HAP-1 (cell line): ENCODE data around the gene LTB.

ENCODE experiments used
- DNase-seq, 2 experiments: peaks; one replicate each; pipeline ENCODE4 v3.0.0-alpha.2; 2016 to 2020; ENCODE audit warnings: low spot score in 2 of 2
- H3K27me3 ChIP-seq: fragments of 250-450 bp; sonication (Bioruptor Pico); 2 replicates; pipeline ENCODE4 v1.5.1; 2020; ENCODE audit warnings: low read depth, mild to moderate bottlenecking, moderate library complexity
- H3K36me3 ChIP-seq: fragments of 250-450 bp; sonication (Bioruptor Pico); replicated peaks from 2 replicates; pipeline ENCODE4 v1.5.1; 2020; ENCODE audit warnings: mild to moderate bottlenecking
- H3K4me1 ChIP-seq: fragments of 250-450 bp; sonication (Bioruptor Pico); 2 replicates; pipeline ENCODE4 v1.5.1; 2020; ENCODE audit warnings: mild to moderate bottlenecking
- H3K4me3 ChIP-seq: fragments of 250-450 bp; sonication (Bioruptor Pico); 2 replicates; pipeline ENCODE4 v1.5.1; 2020; ENCODE audit warnings: mild to moderate bottlenecking, moderate library complexity
- H3K9me3 ChIP-seq: fragments of 250-450 bp; sonication (Bioruptor Pico); 2 replicates; pipeline ENCODE4 v1.5.1; 2020; ENCODE audit warnings: mild to moderate bottlenecking, moderate library complexity
- in situ Hi-C: fragments of 300-500 bp; cut with MboI; formaldehyde crosslinking; loops from 3 replicates; pipeline ENCODE4 v1.14.3; 2020; ENCODE audit warnings: low sequenced_read_pairs, inconsistent platforms, mixed read lengths

Gene LTB

GRCh38 chr6:31576897-31577578 is 5.2 kb downstream of the LTB start:
- in situ Hi-C loops: no loop called here
- Histone ChIP-seq H3K27me3 (0 out of 2 replicates have a peak, but pooled peaks cover 3% of the 10 kb centered on the region), H3K36me3 (no peaks in the 10 kb centered on the region), H3K9me3 (no peaks in the 10 kb centered on the region), H3K4me3 (no peak overlapping the region), H3K4me1 (peaks cover 9% of the 10 kb centered on the region)
- DNase-seq: no peak

- in situ Hi-C loops: no loop called here
- H3K4me1 ChIP-seq: peaks cover under 1% of the 10 kb centered on the region; the same call in 1 of the 2 replicates
- no peaks in the 10 kb centered on the region for H3K9me3 ChIP-seq
- H3K4me3 ChIP-seq: no peak overlapping the region
- DNase-seq: no peak
- 0 out of 2 replicates have a peak, but pooled peaks cover 3% of the 10 kb centered on the region for H3K27me3 ChIP-seq
- H3K36me3 ChIP-seq: no peaks in the 10 kb centered on the region
Measured at GRCh38 chr6:31575952-31576685, 6.1 kb downstream of the LTB start.

DNA sequence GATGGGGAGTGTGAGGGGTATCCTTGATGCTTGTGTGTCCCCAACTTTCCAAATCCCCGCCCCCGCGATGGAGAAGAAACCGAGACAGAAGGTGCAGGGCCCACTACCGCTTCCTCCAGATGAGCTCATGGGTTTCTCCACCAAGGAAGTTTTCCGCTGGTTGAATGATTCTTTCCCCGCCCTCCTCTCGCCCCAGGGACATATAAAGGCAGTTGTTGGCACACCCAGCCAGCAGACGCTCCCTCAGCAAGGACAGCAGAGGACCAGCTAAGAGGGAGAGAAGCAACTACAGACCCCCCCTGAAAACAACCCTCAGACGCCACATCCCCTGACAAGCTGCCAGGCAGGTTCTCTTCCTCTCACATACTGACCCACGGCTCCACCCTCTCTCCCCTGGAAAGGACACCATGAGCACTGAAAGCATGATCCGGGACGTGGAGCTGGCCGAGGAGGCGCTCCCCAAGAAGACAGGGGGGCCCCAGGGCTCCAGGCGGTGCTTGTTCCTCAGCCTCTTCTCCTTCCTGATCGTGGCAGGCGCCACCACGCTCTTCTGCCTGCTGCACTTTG is 6.8 kb downstream of the LTB start, which contains the start of gene TNF:
TNF (plus strand) TSS at position 231 of the 567 bp plus-strand sequence; CDS start at position 408, 177 bp downstream.
- Histone ChIP-seq H3K4me1 (no peaks in the 10 kb centered on the region), H3K9me3 (no peaks in the 10 kb centered on the region), H3K27me3 (0 out of 2 replicates have a peak, but pooled peaks cover 3% of the 10 kb centered on the region), H3K4me3 (no peak within 1 kb of the TSS), H3K36me3 (no peaks in the 10 kb centered on the region)
- DNase-seq: no peak
- in situ Hi-C loops: no loop called here

GRCh38 chr6:31574106-31575061 is 7.8 kb downstream of the LTB start:
- Histone ChIP-seq H3K4me3 (no peak overlapping the region), H3K4me1 (no peaks in the 10 kb centered on the region), H3K36me3 (no peaks in the 10 kb centered on the region), H3K9me3 (no peaks in the 10 kb centered on the region), H3K27me3 (0 out of 2 replicates have a peak, but pooled peaks cover 3% of the 10 kb centered on the region)
- DNase-seq: no peak
- in situ Hi-C loops: no loop called here

- no peak for DNase-seq
- no peaks in the 10 kb centered on the region for H3K4me1 ChIP-seq
- no peaks in the 10 kb centered on the region for H3K9me3 ChIP-seq
- no peaks in the 10 kb centered on the region for H3K36me3 ChIP-seq
- no peak overlapping the region for H3K4me3 ChIP-seq
- H3K27me3 ChIP-seq: 0 out of 2 replicates have a peak, but pooled peaks cover 3% of the 10 kb centered on the region
- in situ Hi-C loops: no loop called here
Measured at GRCh38 chr6:31573239-31574105, 8.8 kb downstream of the LTB start.

- H3K36me3 ChIP-seq: no peaks in the 10 kb centered on the region
- 0 out of 2 replicates have a peak, but pooled peaks cover 3% of the 10 kb centered on the region for H3K27me3 ChIP-seq
- no peaks in the 10 kb centered on the region for H3K9me3 ChIP-seq
- in situ Hi-C loops: no loop called here
- DNase-seq: no peak
- no peaks in the 10 kb centered on the region for H3K4me1 ChIP-seq
- H3K4me3 ChIP-seq: no peak within 1 kb of the TSS
Measured at GRCh38 chr6:31572041-31572911, 9.9 kb downstream of the LTB start, which contains the start of gene LTA. TSS of gene LTA (plus strand) at chr6:31572289. CDS start at chr6:31572743, 454 bp downstream.

GRCh38 chr6:31569861-31570536 is 12.2 kb downstream of the LTB start:
- in situ Hi-C loops: no loop called here
- Histone ChIP-seq H3K4me3 (no peak overlapping the region), H3K4me1 (no peaks in the 10 kb centered on the region), H3K9me3 (no peaks in the 10 kb centered on the region), H3K27me3 (0 out of 2 replicates have a peak, but pooled peaks cover under 1% of the 10 kb centered on the region), H3K36me3 (no peaks in the 10 kb centered on the region)
- no peak for DNase-seq

GRCh38 chr6:31568537-31568961 is 13.7 kb downstream of the LTB start:
- no peaks in the 10 kb centered on the region for H3K36me3 ChIP-seq
- no peaks in the 10 kb centered on the region for H3K9me3 ChIP-seq
- H3K27me3 ChIP-seq: no peaks in the 10 kb centered on the region
- no peak overlapping the region for H3K4me3 ChIP-seq
- in situ Hi-C loops: no loop called here
- DNase-seq: no peak
- H3K4me1 ChIP-seq: no peaks in the 10 kb centered on the region

DNA sequence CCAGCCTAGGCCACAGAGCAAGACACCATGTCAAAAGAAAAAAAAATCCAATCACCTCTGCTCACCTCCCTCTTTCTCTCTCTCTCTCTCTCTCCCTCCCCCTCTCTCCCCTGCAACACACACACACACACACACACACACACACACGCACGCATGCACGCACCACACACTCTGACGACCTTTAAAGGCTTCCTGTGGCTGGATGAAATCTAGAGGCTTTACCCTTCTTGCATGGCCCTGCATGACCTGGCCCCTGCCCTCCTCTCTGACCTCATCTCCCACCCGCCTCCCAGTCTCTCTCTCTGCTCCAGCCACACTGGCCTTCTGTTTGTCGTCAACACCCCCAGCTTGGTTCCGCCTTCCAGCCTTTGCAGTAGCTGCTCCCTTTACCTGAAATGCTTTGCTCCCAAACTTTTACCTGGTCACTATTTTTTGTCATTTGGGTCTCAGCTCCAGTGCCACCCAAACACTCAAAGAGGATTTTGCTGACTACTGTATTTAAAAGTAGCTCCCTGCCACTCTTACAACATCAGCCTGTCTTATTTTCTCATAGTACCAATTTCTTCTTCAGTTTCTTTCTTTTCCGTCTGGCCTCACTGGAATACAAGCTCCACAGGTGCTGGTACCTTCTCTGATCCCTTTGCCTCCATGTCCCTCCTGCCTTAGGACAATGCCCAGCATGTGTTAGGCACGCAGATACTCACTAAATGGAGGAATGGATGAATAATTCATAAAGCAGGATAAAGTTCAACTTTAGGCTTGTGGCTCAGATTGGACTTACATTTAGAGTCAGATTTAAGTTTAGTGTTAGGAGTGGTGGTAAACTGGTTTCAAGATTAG is 14.5 kb downstream of the LTB start:
- Histone ChIP-seq H3K36me3 (no peaks in the 10 kb centered on the region), H3K9me3 (no peaks in the 10 kb centered on the region), H3K4me1 (no peaks in the 10 kb centered on the region), H3K4me3 (no peak overlapping the region), H3K27me3 (no peaks in the 10 kb centered on the region)
- no peak for DNase-seq
- in situ Hi-C loops: no loop called here

DNA sequence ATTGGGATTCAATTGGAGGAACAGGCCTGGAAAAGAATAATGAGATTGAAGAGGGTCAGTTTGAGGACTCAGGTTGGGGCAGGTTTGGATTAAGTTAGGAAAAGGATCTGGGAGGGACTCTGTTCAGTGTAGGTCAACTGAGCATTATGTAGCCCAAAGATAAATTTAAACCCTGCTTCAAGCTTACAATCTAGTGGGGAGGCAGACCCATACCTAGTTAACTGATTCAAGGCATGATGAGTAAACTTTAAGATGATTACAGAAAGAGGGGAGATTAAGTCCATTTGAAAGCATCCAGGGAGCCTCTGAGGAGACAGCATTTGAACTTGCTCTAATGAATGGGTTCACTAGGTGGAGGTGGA is 21.5 kb downstream of the LTB start:
- in situ Hi-C loops: no loop called here
- Histone ChIP-seq H3K4me1 (no peaks in the 10 kb centered on the region), H3K4me3 (no peak overlapping the region), H3K27me3 (no peaks in the 10 kb centered on the region), H3K36me3 (peaks cover 23% of the 10 kb centered on the region), H3K9me3 (no peaks in the 10 kb centered on the region)
- DNase-seq: no peak
